ENCODE data around the gene RTEL1.

GRCh38 chr20:63705232-63706026 lies 47.3 kb downstream of the RTEL1 start:
- no peak for TF ChIP-seq CTCF (IDR thresholded peaks at IDR 0.05 in 8 of 11, conservative IDR thresholded peaks at IDR 0.05 in 3 of 11)
- TF ChIP-seq POLR2A (IDR thresholded peaks at IDR 0.05) = no peak
